SK-N-SH treated with all-trans-retinoic acid at 6 μM for 48 hours (cell line): ENCODE data around the gene PEX16.

Source experiments
- ATAC-seq: fragments of 200-7000 bp; cut with Tn5 transposase; 3 replicates; pipeline ENCODE4 v1.9.1; 2020; ENCODE audit warnings: mild to moderate bottlenecking, moderate library complexity
- CSDC2 ChIP-seq: fragments of 250-450 bp; sonication (Bioruptor Pico); IDR thresholded peaks from 2 replicates; pipeline ENCODE4 v1.5.0; 2020; ENCODE audit warnings: mild to moderate bottlenecking, moderate library complexity
- CSRNP3 ChIP-seq: fragments of 250-450 bp; sonication (Bioruptor Pico); IDR thresholded peaks from 2 replicates; pipeline ENCODE4 v1.5.1; 2021; ENCODE audit warnings: mild to moderate bottlenecking, moderate library complexity
- ESRRG ChIP-seq: fragments of 250-450 bp; sonication (Bioruptor Pico); IDR thresholded peaks from 2 replicates; pipeline ENCODE4 v1.6.1; 2021; ENCODE audit warnings: mild to moderate bottlenecking
- ISL1 ChIP-seq: fragments of 250-450 bp; sonication (Bioruptor Pico); IDR thresholded peaks from 2 replicates; pipeline ENCODE4 v2.1.2; 2022; ENCODE audit warnings: mild to moderate bottlenecking, moderate library complexity
- OSR1 ChIP-seq: fragments of 250-450 bp; sonication (Bioruptor Pico); IDR thresholded peaks from 2 replicates; pipeline ENCODE4 v1.8.0; 2022; ENCODE audit warnings: moderate library complexity, mild to moderate bottlenecking, inconsistent platforms
- PATZ1 ChIP-seq: fragments of 250-450 bp; sonication (Bioruptor Pico); IDR thresholded peaks from 2 replicates; pipeline ENCODE4 v1.8.0; 2020; ENCODE audit warnings: mild to moderate bottlenecking, moderate library complexity, borderline replicate concordance
- POU6F1 ChIP-seq: fragments of 250-450 bp; sonication (Bioruptor Pico); IDR thresholded peaks from 2 replicates; pipeline ENCODE4 v1.8.0; 2021; ENCODE audit warnings: low read depth, mild to moderate bottlenecking, moderate library complexity, borderline replicate concordance
- PPARA ChIP-seq: fragments of 250-450 bp; sonication (Bioruptor Pico); IDR thresholded peaks from 2 replicates; pipeline ENCODE4 v1.5.0; 2020; ENCODE audit warnings: mild to moderate bottlenecking, borderline replicate concordance
- RARB ChIP-seq: fragments of 250-450 bp; sonication (Bioruptor Pico); IDR thresholded peaks from 2 replicates; pipeline ENCODE4 v1.8.0; 2021; ENCODE audit warnings: mild to moderate bottlenecking, moderate library complexity
- SNAI2 ChIP-seq: fragments of 250-450 bp; sonication (Bioruptor Pico); IDR thresholded peaks from 2 replicates; pipeline ENCODE4 v1.5.0; 2020; ENCODE audit warnings: mild to moderate bottlenecking, moderate library complexity
- TCF4 ChIP-seq: fragments of 250-450 bp; sonication (Bioruptor Pico); IDR thresholded peaks from 2 replicates; pipeline ENCODE4 v1.8.0; 2021; ENCODE audit warnings: mild to moderate bottlenecking, moderate library complexity, borderline replicate concordance
- TOX ChIP-seq: fragments of 250-450 bp; sonication (Bioruptor Pico); IDR thresholded peaks from 2 replicates; pipeline ENCODE4 v1.8.0; 2021; ENCODE audit warnings: mild to moderate bottlenecking, moderate library complexity, borderline replicate concordance
- ZC3H10 ChIP-seq: fragments of 250-450 bp; sonication (Bioruptor Pico); IDR thresholded peaks from 2 replicates; pipeline ENCODE4 v1.5.1; 2021; ENCODE audit warnings: mild to moderate bottlenecking, moderate library complexity
- ZFP3 ChIP-seq: fragments of 250-450 bp; sonication (Bioruptor Pico); IDR thresholded peaks from 2 replicates; pipeline ENCODE4 v1.5.0; 2020; ENCODE audit warnings: mild to moderate bottlenecking, moderate library complexity
- ZFP30 ChIP-seq: fragments of 450-650 bp; formaldehyde crosslinking; IDR thresholded peaks from 2 replicates; pipeline ENCODE4 v1.5.0; 2022; ENCODE audit warnings: mild to moderate bottlenecking, moderate library complexity
- ZNF565 ChIP-seq: fragments of 450-650 bp; formaldehyde crosslinking; conservative IDR thresholded peaks from 2 replicates; pipeline ENCODE4 v1.5.0; 2020; ENCODE audit warnings: low read depth, mild to moderate bottlenecking, moderate library complexity
- ZNF70 ChIP-seq: fragments of 450-650 bp; formaldehyde crosslinking; IDR thresholded peaks from 2 replicates; pipeline ENCODE4 v1.5.0; 2020; ENCODE audit warnings: mild to moderate bottlenecking, moderate library complexity

Gene PEX16

GRCh38 chr11:45860348-45860747 is 57.3 kb downstream of the PEX16 start:
- no peak for ATAC-seq
- no peak for TF ChIP-seq ZC3H10
- no peak for TF ChIP-seq ISL1
- TF ChIP-seq ZFP3 (CRISPR knock-in tag): no peak
- no peak for TF ChIP-seq TCF4
- TF ChIP-seq TOX (CRISPR knock-in tag): no peak
- TF ChIP-seq ZFP30 (CRISPR knock-in tag): no peak
- TF ChIP-seq ZNF565: no peak
- TF ChIP-seq PATZ1 (CRISPR knock-in tag): no peak
- TF ChIP-seq ZNF70: no peak
- no peak for TF ChIP-seq RARB (CRISPR knock-in tag)
- no peak for TF ChIP-seq ESRRG (CRISPR knock-in tag)
- no peak for TF ChIP-seq CSDC2
- TF ChIP-seq POU6F1 (CRISPR knock-in tag): no peak
- no peak for TF ChIP-seq CSRNP3
- no peak for TF ChIP-seq SNAI2 (CRISPR knock-in tag)
- TF ChIP-seq OSR1 (CRISPR knock-in tag): no peak
- no peak for TF ChIP-seq PPARA (CRISPR knock-in tag)
